HepG2 (cell line): ENCODE results near the gene ZNF563. TPM values are rescaled to one million over a fixed set of nuclear protein-coding genes. Genes with fewer than 3 reads are reported as not detected.

Experiments used
- CREB3 ChIP-seq: sonication (generic); formaldehyde crosslinking; IDR thresholded peaks from 2 replicates; pipeline ENCODE4 v1.5.0; 2020; ENCODE audit warnings: missing genetic modification reagents
- ELF4 ChIP-seq: sonication (generic); formaldehyde crosslinking; IDR thresholded peaks from 2 replicates; pipeline ENCODE4 v1.5.0; 2020; ENCODE audit warnings: missing genetic modification reagents, mild to moderate bottlenecking, moderate library complexity, borderline replicate concordance
- ETS1 ChIP-seq: sonication (generic); formaldehyde crosslinking; IDR thresholded peaks from 2 replicates; pipeline ENCODE4 v1.4.0; 2020; ENCODE audit warnings: missing genetic modification reagents
- GATAD2A ChIP-seq: IDR thresholded peaks from 2 replicates; pipeline ENCODE4 v1.6.1; 2016
- GFI1 ChIP-seq: sonication (generic); formaldehyde crosslinking; IDR thresholded peaks from 2 replicates; pipeline ENCODE4 v1.5.0; 2020; ENCODE audit warnings: missing genetic modification reagents, mild to moderate bottlenecking, borderline replicate concordance
- HNRNPK ChIP-seq: fragments of 200-400 bp; formaldehyde crosslinking; IDR thresholded peaks from 2 replicates; pipeline ENCODE4 v1.6.1; 2018; ENCODE audit warnings: low read length, low read depth, moderate library complexity, mild to moderate bottlenecking; ENCODE audit not compliant: poor library complexity, severe bottlenecking
- HNRNPLL ChIP-seq: fragments of 200-400 bp; formaldehyde crosslinking; IDR thresholded peaks from 2 replicates; pipeline ENCODE4 v1.6.1; 2017; ENCODE audit warnings: mild to moderate bottlenecking, low read depth, low read length; ENCODE audit not compliant: poor library complexity, severe bottlenecking
- JUNB ChIP-seq: sonication (generic); formaldehyde crosslinking; IDR thresholded peaks from 2 replicates; pipeline ENCODE4 v1.8.0; 2022; ENCODE audit warnings: missing genetic modification reagents, mild to moderate bottlenecking, borderline replicate concordance
- MATR3 ChIP-seq: sonication (generic); formaldehyde crosslinking; IDR thresholded peaks from 2 replicates; pipeline ENCODE4 v1.4.0; 2020; ENCODE audit warnings: missing genetic modification reagents
- MED1 ChIP-seq: sonication (generic); formaldehyde crosslinking; IDR thresholded peaks from 2 replicates; pipeline ENCODE4 v1.4.0; 2020; ENCODE audit warnings: missing genetic modification reagents
- NFKB2 ChIP-seq: sonication (generic); formaldehyde crosslinking; IDR thresholded peaks from 2 replicates; pipeline ENCODE4 v1.4.0; 2020; ENCODE audit warnings: missing genetic modification reagents, borderline replicate concordance
- PHB2 ChIP-seq: fragments of 450-650 bp; IDR thresholded peaks from 2 replicates; pipeline ENCODE4 v1.6.1; 2018; ENCODE audit not compliant: partially characterized antibody
- POGZ ChIP-seq: sonication (generic); formaldehyde crosslinking; IDR thresholded peaks from 2 replicates; pipeline ENCODE4 v1.4.0; 2020; ENCODE audit warnings: mild to moderate bottlenecking, missing genetic modification reagents
- POLR2AphosphoS5 ChIP-seq: IDR thresholded peaks from 2 replicates; pipeline ENCODE4 v1.6.1; 2012; ENCODE audit warnings: low read depth, low read length
- RORA ChIP-seq: sonication (generic); formaldehyde crosslinking; IDR thresholded peaks from 2 replicates; pipeline ENCODE4 v1.5.0; 2020; ENCODE audit warnings: mild to moderate bottlenecking, missing genetic modification reagents, moderate library complexity
- SALL2 ChIP-seq: sonication (generic); formaldehyde crosslinking; IDR thresholded peaks from 2 replicates; pipeline ENCODE4 v1.8.1; 2023; ENCODE audit warnings: mild to moderate bottlenecking, missing genetic modification reagents, inconsistent platforms
- SIX4 ChIP-seq: sonication (generic); formaldehyde crosslinking; IDR thresholded peaks from 2 replicates; pipeline ENCODE4 v1.4.0; 2020; ENCODE audit warnings: missing genetic modification reagents
- SOX6 ChIP-seq, 2 experiments: fragments of 450-650 bp in 1 of 2; sonication (generic) in 1 of 2; formaldehyde crosslinking in 1 of 2; IDR thresholded peaks; 2 replicates each; pipeline versions ENCODE4 v1.4.0 to v1.6.1; 2017 to 2020; ENCODE audit warnings: antibody characterized with exemption in 1 of 2, mild to moderate bottlenecking in 1 of 2, missing genetic modification reagents in 1 of 2
- ZBTB21 ChIP-seq: sonication (generic); formaldehyde crosslinking; IDR thresholded peaks from 2 replicates; pipeline ENCODE4 v1.4.0; 2020; ENCODE audit warnings: missing genetic modification reagents
- ZNF253 ChIP-seq: sonication (generic); formaldehyde crosslinking; IDR thresholded peaks from 2 replicates; pipeline ENCODE4 v1.8.0; 2022; ENCODE audit warnings: mild to moderate bottlenecking, missing genetic modification reagents, borderline replicate concordance
- ZNF543 ChIP-seq: sonication (generic); formaldehyde crosslinking; IDR thresholded peaks from 2 replicates; pipeline ENCODE4 v1.4.0; 2020; ENCODE audit warnings: mild to moderate bottlenecking, missing genetic modification reagents
- ZNF713 ChIP-seq: sonication (generic); formaldehyde crosslinking; IDR thresholded peaks from 2 replicates; pipeline ENCODE4 v1.4.0; 2020; ENCODE audit warnings: mild to moderate bottlenecking, missing genetic modification reagents
- polyA plus RNA-seq, 8 experiments: library from polyadenylated mRNA; depleted of rRNA in 3 of 8; stranded (reverse) in 7 of 8; unstranded in 1 of 8; fragments of >200 nt; fragmentation: Illumina TruSeq in 4 of 8; extraction: Trizol in 4 of 8; gene quantifications; 2 replicates each; pipeline versions ENCODE4 v1.2.1 to v1.2.3, GENCODE V29; 2011 to 2016; ENCODE audit warnings: low read depth in 4 of 8, missing spikeins in 1 of 8, mixed read lengths in 1 of 8; ENCODE audit not compliant: insufficient read depth in 1 of 8
- total RNA-seq, 5 experiments: library from RNA; depleted of rRNA; stranded (reverse); fragments of >200 nt; fragmentation: Illumina TruSeq; extraction: Trizol; gene quantifications; 2 replicates each; pipeline ENCODE4 v1.2.3, GENCODE V29; 2016; ENCODE audit warnings: low read depth in 1 of 5
- TF ChIP-seq, protein P1 (sequence below): sonication (generic); formaldehyde crosslinking; IDR thresholded peaks from 2 replicates; pipeline ENCODE4 v1.9.0; 2021; ENCODE audit warnings: missing genetic modification reagents, mild to moderate bottlenecking, borderline replicate concordance
- TF ChIP-seq, protein P2 (sequence below): sonication (generic); formaldehyde crosslinking; IDR thresholded peaks from 2 replicates; pipeline ENCODE4 v1.5.0; 2020; ENCODE audit warnings: mild to moderate bottlenecking, missing genetic modification reagents, borderline replicate concordance

ZNF563 gene
- total and polyA plus RNA-seq, 2 of the 13 experiments (the other 11 are each of a cell fraction or from before 2014, with no cell fraction given), result 7.5 to 19.5 TPM

GRCh38 chr19:12365236-12366162, 32.1 kb upstream of the ZNF563 start, which contains the start of gene ZNF442 (continued):
- no peak for TF ChIP-seq ZBTB21
- no peak for TF ChIP-seq JUNB (CRISPR knock-in tag)
- TF ChIP-seq, protein P1, sequence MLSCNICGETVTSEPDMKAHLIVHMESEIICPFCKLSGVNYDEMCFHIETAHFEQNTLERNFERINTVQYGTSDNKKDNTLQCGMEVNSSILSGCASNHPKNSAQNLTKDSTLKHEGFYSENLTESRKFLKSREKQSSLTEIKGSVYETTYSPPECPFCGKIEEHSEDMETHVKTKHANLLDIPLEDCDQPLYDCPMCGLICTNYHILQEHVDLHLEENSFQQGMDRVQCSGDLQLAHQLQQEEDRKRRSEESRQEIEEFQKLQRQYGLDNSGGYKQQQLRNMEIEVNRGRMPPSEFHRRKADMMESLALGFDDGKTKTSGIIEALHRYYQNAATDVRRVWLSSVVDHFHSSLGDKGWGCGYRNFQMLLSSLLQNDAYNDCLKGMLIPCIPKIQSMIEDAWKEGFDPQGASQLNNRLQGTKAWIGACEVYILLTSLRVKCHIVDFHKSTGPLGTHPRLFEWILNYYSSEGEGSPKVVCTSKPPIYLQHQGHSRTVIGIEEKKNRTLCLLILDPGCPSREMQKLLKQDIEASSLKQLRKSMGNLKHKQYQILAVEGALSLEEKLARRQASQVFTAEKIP (CRISPR knock-in tag), result no peak
- peak; percentile 61; the same call in 1 of the 2 replicates for TF ChIP-seq ELF4
- TF ChIP-seq HNRNPK, result no peak
- no peak for TF ChIP-seq ZNF253 (CRISPR knock-in tag)
- no peak for TF ChIP-seq GFI1 (CRISPR knock-in tag)
- TF ChIP-seq POGZ (CRISPR knock-in tag), result peak; percentile 77; the same call in 1 of the 2 replicates
- peak; percentile 77 for TF ChIP-seq ZNF543 (CRISPR knock-in tag)
- TF ChIP-seq, protein P2, sequence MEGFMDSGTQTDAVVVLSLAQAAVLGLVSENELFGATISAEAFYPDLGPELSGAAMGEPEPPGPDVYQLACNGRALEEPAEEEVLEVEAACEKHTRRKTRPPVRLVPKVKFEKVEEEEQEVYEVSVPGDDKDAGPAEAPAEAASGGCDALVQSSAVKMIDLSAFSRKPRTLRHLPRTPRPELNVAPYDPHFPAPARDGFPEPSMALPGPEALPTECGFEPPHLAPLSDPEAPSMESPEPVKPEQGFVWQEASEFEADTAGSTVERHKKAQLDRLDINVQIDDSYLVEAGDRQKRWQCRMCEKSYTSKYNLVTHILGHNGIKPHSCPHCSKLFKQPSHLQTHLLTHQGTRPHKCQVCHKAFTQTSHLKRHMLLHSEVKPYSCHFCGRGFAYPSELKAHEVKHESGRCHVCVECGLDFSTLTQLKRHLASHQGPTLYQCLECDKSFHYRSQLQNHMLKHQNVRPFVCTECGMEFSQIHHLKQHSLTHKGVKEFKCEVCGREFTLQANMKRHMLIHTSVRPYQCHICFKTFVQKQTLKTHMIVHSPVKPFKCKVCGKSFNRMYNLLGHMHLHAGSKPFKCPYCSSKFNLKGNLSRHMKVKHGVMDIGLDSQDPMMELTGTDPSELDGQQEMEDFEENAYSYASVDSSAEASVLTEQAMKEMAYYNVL (CRISPR knock-in tag), result peak; percentile 17; the same call in 1 of the 2 replicates
- TF ChIP-seq MED1 (CRISPR knock-in tag), result 0 out of 2 replicates have a peak, but pooled peaks have one; percentile 58
- TF ChIP-seq GATAD2A (CRISPR knock-in tag), result peak; percentile 62; the same call in 1 of the 2 replicates
- peak; percentile 47 for TF ChIP-seq HNRNPLL
- TF ChIP-seq RORA (CRISPR knock-in tag), result no peak
- TF ChIP-seq SOX6 (IDR thresholded peaks at IDR 0.05), result no peak
- TF ChIP-seq SOX6 (CRISPR knock-in tag; IDR thresholded peaks at IDR 0.05), result peak; percentile 61
- peak; percentile 81 for TF ChIP-seq POLR2AphosphoS5
- no peak for TF ChIP-seq CREB3 (CRISPR knock-in tag)
- no peak; the same call in 1 of the 2 replicates for TF ChIP-seq SALL2 (CRISPR knock-in tag)
- TF ChIP-seq PHB2, result no peak
- no peak for TF ChIP-seq ETS1 (CRISPR knock-in tag)
- peak; percentile 53; the same call in 1 of the 2 replicates for TF ChIP-seq NFKB2 (CRISPR knock-in tag)
- TF ChIP-seq MATR3 (CRISPR knock-in tag), result no peak
- TF ChIP-seq ZNF713 (CRISPR knock-in tag), result no peak
- TF ChIP-seq SIX4 (CRISPR knock-in tag), result peak; percentile 69; the same call in 1 of the 2 replicates
